Fibroblast of lung (primary cell): ENCODE data around the gene DHX35. TPM values are rescaled to one million over a fixed set of nuclear protein-coding genes. Genes with fewer than 3 reads are reported as not detected.

Experiments used
- DNase-seq, 2 donors: peaks; one replicate each; pipeline versions ENCODE4 v3.0.0 to v3.0.0-alpha.2; 2010; ENCODE audit warnings: low read depth in 2 of 2
- H2AFZ ChIP-seq: 2 replicates; pipeline ENCODE4 v1.5.1; 2012; ENCODE audit warnings: low read length, control low read depth, inconsistent platforms
- H3K27ac ChIP-seq: 2 replicates; pipeline ENCODE4 v1.5.1; 2011; ENCODE audit warnings: low read length, control low read depth; ENCODE audit not compliant: insufficient read depth
- H3K27me3 ChIP-seq: 2 replicates; pipeline ENCODE4 v1.5.1; 2011; ENCODE audit warnings: mild to moderate bottlenecking, low read length; ENCODE audit not compliant: control insufficient read depth, insufficient read depth
- H3K36me3 ChIP-seq: 2 replicates; pipeline ENCODE4 v1.5.1; 2011; ENCODE audit warnings: low read length; ENCODE audit not compliant: control insufficient read depth, insufficient read depth
- H3K4me1 ChIP-seq: 2 replicates; pipeline ENCODE4 v1.5.1; 2011; ENCODE audit warnings: low read length; ENCODE audit not compliant: control insufficient read depth, insufficient read depth; ENCODE audit errors: extremely low read depth
- H3K4me2 ChIP-seq: 2 replicates; pipeline ENCODE4 v1.5.1; 2011; ENCODE audit warnings: low read length, control low read depth; ENCODE audit not compliant: insufficient read depth; ENCODE audit errors: extremely low read depth
- H3K4me3 ChIP-seq, 4 experiments: fragments of 200-600 bp in 1 of 4; sonication (generic) in 1 of 4; replicated peaks in 1 of 4; 2 replicates each; pipeline ENCODE4 v1.5.1; 2011 to 2016; ENCODE audit warnings: low read length in 4 of 4, low read depth in 3 of 4, mild to moderate bottlenecking in 3 of 4, control low read depth in 2 of 4, inconsistent platforms in 1 of 4, mixed read lengths in 1 of 4; ENCODE audit not compliant: insufficient read depth in 1 of 4; ENCODE audit errors: control extremely low read depth in 1 of 4
- H3K79me2 ChIP-seq: 2 replicates; pipeline ENCODE4 v1.5.1; 2012; ENCODE audit warnings: mild to moderate bottlenecking, low read length, inconsistent platforms; ENCODE audit not compliant: control insufficient read depth, insufficient read depth
- H3K9ac ChIP-seq: 2 replicates; pipeline ENCODE4 v1.5.1; 2011; ENCODE audit warnings: mild to moderate bottlenecking, low read length, control low read depth; ENCODE audit not compliant: insufficient read depth
- H3K9me3 ChIP-seq: 2 replicates; pipeline ENCODE4 v1.5.1; 2012; ENCODE audit warnings: low read depth, low read length; ENCODE audit not compliant: control insufficient read depth, insufficient read depth
- H4K20me1 ChIP-seq: 2 replicates; pipeline ENCODE4 v1.5.1; 2011; ENCODE audit warnings: low read length; ENCODE audit not compliant: control insufficient read depth, insufficient read depth; ENCODE audit errors: extremely low read depth
- EZH2 ChIP-seq: IDR thresholded peaks from 2 replicates; pipeline ENCODE4 v1.5.1; 2012; ENCODE audit warnings: low read length, control low read depth, mild to moderate bottlenecking; ENCODE audit errors: missing control alignments
- polyA plus RNA-seq, 2 donors: library from polyadenylated mRNA; depleted of rRNA in 1 of 2; stranded (reverse) in 1 of 2; unstranded in 1 of 2; fragments of >200 nt; gene quantifications; 2 replicates each; pipeline ENCODE4 v1.2.1, GENCODE V29; 2011 to 2012; ENCODE audit warnings: missing spikeins in 1 of 2
- total RNA-seq: library from RNA; depleted of rRNA; stranded (reverse); fragments of >200 nt; gene quantifications from 2 replicates; pipeline ENCODE4 v1.2.1, GENCODE V29; 2014
- TF ChIP-seq, protein P1 (sequence below), 2 donors: IDR thresholded peaks in 1 of 2; conservative IDR thresholded peaks in 1 of 2; 1 replicate in 1 of 2; 2 replicates in 1 of 2; pipeline ENCODE4 v1.5.1; 2011 to 2012; ENCODE audit warnings: low read length in 2 of 2, control low read depth in 1 of 2, inconsistent platforms in 1 of 2, low read depth in 1 of 2, mild to moderate bottlenecking in 1 of 2

Gene DHX35
- total and polyA plus RNA-seq, 2 donors (not counting 1 experiment from before 2014, with no cell fraction given), result 11.4 to 12.1 TPM

DNA sequence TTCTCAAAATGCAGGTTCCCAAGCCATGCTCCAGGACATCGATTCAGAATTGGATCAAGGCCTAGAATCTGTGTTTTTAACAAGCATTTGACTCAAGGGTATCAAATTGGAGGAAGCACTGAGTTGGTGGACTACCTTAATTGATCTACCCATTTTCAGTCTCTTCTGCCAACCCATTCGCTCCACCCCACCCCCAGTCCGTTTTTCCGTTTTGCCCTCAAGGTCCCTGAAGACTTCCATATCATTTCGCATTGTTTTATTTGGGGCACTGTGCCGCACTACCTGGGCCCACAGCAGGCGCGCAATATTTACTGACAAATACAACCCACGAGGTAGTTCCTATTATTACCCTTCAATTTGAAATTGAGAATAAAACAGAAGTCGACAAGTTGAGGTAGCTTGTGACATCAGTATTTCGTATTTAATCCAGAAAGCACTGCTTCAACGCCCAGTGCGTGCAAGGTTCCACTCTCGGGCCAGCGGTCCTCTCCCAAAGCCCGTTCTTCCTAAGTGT lies 557 bp upstream of the DHX35 start:
- H3K27ac ChIP-seq, result peak overlapping the region; percentile 93

DNA sequence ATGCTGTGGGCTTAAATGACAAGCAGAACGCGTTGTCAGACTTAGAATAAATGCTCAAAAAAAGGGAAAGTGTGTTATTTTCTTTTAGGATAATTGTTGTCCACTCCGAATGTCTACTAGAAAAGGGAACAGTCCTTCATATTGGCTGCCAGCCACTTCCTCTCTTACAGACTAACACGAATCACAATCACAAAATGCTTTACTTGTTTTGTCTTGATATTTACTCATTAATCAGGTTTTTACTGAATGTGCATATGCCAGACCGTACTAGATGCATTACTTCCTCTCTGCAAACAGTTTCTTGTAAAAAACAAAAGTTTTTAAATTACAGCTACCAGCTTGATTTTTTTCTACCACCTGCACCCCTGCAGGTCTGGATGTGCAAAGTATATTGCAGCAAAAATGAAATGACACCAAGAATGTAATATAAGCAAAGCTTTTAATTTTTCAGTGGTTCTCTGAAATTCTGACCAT lies 821 bp downstream of the DHX35 start:
- H3K9me3 ChIP-seq, result no peaks in the 10 kb centered on the region
- peaks cover 29% of the 10 kb centered on the region for H3K79me2 ChIP-seq
- H2AFZ ChIP-seq, result no peak overlapping the region
- H3K4me3 ChIP-seq, result peak overlapping the region; percentile 94 to 98 (median 97)
- no peak for TF ChIP-seq EZH2
- TF ChIP-seq, protein P1, sequence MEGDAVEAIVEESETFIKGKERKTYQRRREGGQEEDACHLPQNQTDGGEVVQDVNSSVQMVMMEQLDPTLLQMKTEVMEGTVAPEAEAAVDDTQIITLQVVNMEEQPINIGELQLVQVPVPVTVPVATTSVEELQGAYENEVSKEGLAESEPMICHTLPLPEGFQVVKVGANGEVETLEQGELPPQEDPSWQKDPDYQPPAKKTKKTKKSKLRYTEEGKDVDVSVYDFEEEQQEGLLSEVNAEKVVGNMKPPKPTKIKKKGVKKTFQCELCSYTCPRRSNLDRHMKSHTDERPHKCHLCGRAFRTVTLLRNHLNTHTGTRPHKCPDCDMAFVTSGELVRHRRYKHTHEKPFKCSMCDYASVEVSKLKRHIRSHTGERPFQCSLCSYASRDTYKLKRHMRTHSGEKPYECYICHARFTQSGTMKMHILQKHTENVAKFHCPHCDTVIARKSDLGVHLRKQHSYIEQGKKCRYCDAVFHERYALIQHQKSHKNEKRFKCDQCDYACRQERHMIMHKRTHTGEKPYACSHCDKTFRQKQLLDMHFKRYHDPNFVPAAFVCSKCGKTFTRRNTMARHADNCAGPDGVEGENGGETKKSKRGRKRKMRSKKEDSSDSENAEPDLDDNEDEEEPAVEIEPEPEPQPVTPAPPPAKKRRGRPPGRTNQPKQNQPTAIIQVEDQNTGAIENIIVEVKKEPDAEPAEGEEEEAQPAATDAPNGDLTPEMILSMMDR (conservative IDR thresholded peaks at IDR 0.05 in 1 of 2, IDR thresholded peaks at IDR 0.05 in 1 of 2; ENCODE audit: low read depth in 1 of 2, low read length in 2 of 2), result no peak
- peak overlapping the region; percentile 93 for H3K9ac ChIP-seq
- H4K20me1 ChIP-seq, result no peaks in the 10 kb centered on the region
- H3K4me2 ChIP-seq, result peak overlapping the region; percentile 90
- no peaks in the 10 kb centered on the region for H3K27me3 ChIP-seq
- H3K27ac ChIP-seq, result peak overlapping the region; percentile 93
- H3K36me3 ChIP-seq, result no peaks in the 10 kb centered on the region
- no peak for DNase-seq
- H3K4me1 ChIP-seq, result no peaks in the 10 kb centered on the region

More for the DNA sequence above, 557 bp upstream of the DHX35 start:
- H3K4me3 ChIP-seq, result peak overlapping the region; percentile 68 to 98 (median 96)
- H3K4me2 ChIP-seq, result peak overlapping the region; percentile 98
- no peaks in the 10 kb centered on the region for H3K36me3 ChIP-seq
- H3K9ac ChIP-seq, result peak overlapping the region; percentile 93
- TF ChIP-seq, protein P1 (conservative IDR thresholded peaks at IDR 0.05 in 1 of 2, IDR thresholded peaks at IDR 0.05 in 1 of 2; ENCODE audit: low read depth in 1 of 2, low read length in 2 of 2), result no peak
- no peak for TF ChIP-seq EZH2
- no peaks in the 10 kb centered on the region for H4K20me1 ChIP-seq
- H3K27me3 ChIP-seq, result no peaks in the 10 kb centered on the region
- peaks cover 27% of the 10 kb centered on the region for H3K79me2 ChIP-seq
- no peaks in the 10 kb centered on the region for H3K9me3 ChIP-seq
- H2AFZ ChIP-seq, result peak overlapping the region; percentile 99
- DNase-seq, result no peak
- no peaks in the 10 kb centered on the region for H3K4me1 ChIP-seq

DNA sequence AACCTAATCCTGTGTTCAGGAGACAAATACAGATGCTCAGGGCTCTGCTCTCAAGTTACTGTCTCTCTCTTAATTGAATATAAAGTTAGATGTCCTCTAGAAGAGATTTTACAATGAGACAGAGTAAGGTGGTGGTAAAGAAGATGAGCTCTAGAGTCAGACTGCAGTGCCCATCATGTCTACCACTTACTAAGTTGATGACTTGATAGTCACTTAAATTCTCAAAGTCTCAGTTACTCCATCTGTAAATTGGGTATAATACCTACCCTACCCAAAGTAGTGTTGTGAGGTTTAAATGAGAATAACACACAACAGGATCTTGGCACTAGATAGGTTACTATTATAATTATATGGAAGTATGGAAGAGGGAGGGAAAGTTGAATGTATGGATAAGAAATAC lies 1.6 kb downstream of the DHX35 start:
- H3K9me3 ChIP-seq, result no peaks in the 10 kb centered on the region
- no peak for TF ChIP-seq EZH2
- TF ChIP-seq, protein P1 (conservative IDR thresholded peaks at IDR 0.05 in 1 of 2, IDR thresholded peaks at IDR 0.05 in 1 of 2; ENCODE audit: low read depth in 1 of 2, low read length in 2 of 2), result no peak
- H3K4me3 ChIP-seq, result no peak overlapping the region
- no peak for DNase-seq
- H2AFZ ChIP-seq, result no peak overlapping the region
- H4K20me1 ChIP-seq, result no peaks in the 10 kb centered on the region
- no peaks in the 10 kb centered on the region for H3K27me3 ChIP-seq
- no peak overlapping the region for H3K4me2 ChIP-seq
- H3K9ac ChIP-seq, result no peak overlapping the region
- H3K36me3 ChIP-seq, result no peaks in the 10 kb centered on the region
- no peaks in the 10 kb centered on the region for H3K4me1 ChIP-seq
- no peak overlapping the region for H3K27ac ChIP-seq
- H3K79me2 ChIP-seq, result peaks cover 29% of the 10 kb centered on the region
